SIG-M5 (cell line): ENCODE data around the gene CCDC27.
"Not testable (repeated sequence)": the region's sequence is repeated elsewhere in the genome, so short reads cannot be mapped to it uniquely, and the experiment has no call there.

Experiments
- DNase-seq: peaks from one replicate; lab custom pipeline; 2025; lab: John Stamatoyannopoulos, UW

CCDC27 gene

GRCh38 chr1:3796215-3797061, 44.2 kb downstream of the CCDC27 start, which contains the start of gene LRRC47:
Gene LRRC47 (minus strand): TSS chr1:3796498. CDS start chr1:3796476, 22 bp downstream.
- peak; percentile 48 for DNase-seq

GRCh38 chr1:3799976-3800685, 47.9 kb downstream of the CCDC27 start:
- DNase-seq: no peak

- DNase-seq: not testable (repeated sequence)
Observed at GRCh38 chr1:3800795-3801194, 48.5 kb downstream of the CCDC27 start.

GRCh38 chr1:3803905-3804626, 51.8 kb downstream of the CCDC27 start:
- DNase-seq: no peak

GRCh38 chr1:3804627-3804944, 52.3 kb downstream of the CCDC27 start:
- not testable (repeated sequence) for DNase-seq

GRCh38 chr1:3805038-3805437, 52.8 kb downstream of the CCDC27 start:
- DNase-seq: no peak

GRCh38 chr1:3807769-3808168, 55.5 kb downstream of the CCDC27 start:
- no peak for DNase-seq

- DNase-seq: no peak
Observed at GRCh38 chr1:3809680-3810079, 57.4 kb downstream of the CCDC27 start.

- not testable (repeated sequence) for DNase-seq
Observed at GRCh38 chr1:3810149-3810761, 58.0 kb downstream of the CCDC27 start.

GRCh38 chr1:3811595-3811911, 59.3 kb downstream of the CCDC27 start:
- no peak for DNase-seq

GRCh38 chr1:3814065-3814464, 61.8 kb downstream of the CCDC27 start:
- DNase-seq: no peak

GRCh38 chr1:3814771-3815561, 62.7 kb downstream of the CCDC27 start:
- no peak for DNase-seq

GRCh38 chr1:3816331-3817137, 64.3 kb downstream of the CCDC27 start:
- DNase-seq: no peak

GRCh38 chr1:3817138-3817740, 65.0 kb downstream of the CCDC27 start:
- no peak for DNase-seq

GRCh38 chr1:3817821-3818597, 65.8 kb downstream of the CCDC27 start:
- no peak for DNase-seq

GRCh38 chr1:3819771-3820200, 67.5 kb downstream of the CCDC27 start:
- no peak for DNase-seq

GRCh38 chr1:3820316-3820715, 68.1 kb downstream of the CCDC27 start:
- DNase-seq: no peak

GRCh38 chr1:3821004-3821403, 68.8 kb downstream of the CCDC27 start:
- no peak for DNase-seq
